ENCODE measurements around the gene PPP3CA.
A peak's percentile ranks its signal among the peaks of the same experiment; 100 is the strongest.

Gene PPP3CA

GRCh38 chr4:100985576-100985975 lies 361.8 kb downstream of the PPP3CA start:
- no peak for DNase-seq

GRCh38 chr4:100984901-100985300 lies 362.4 kb downstream of the PPP3CA start:
- no peak for DNase-seq

GRCh38 chr4:100983426-100983825 lies 363.9 kb downstream of the PPP3CA start:
- DNase-seq, result no peak

- no peak for DNase-seq
Observed at GRCh38 chr4:100982345-100982744, 365.0 kb downstream of the PPP3CA start.

GRCh38 chr4:100981447-100982204 lies 365.7 kb downstream of the PPP3CA start:
- DNase-seq, result peak; percentile 76 to 77

- DNase-seq, result no peak
Observed at GRCh38 chr4:100979736-100980135, 367.6 kb downstream of the PPP3CA start.

GRCh38 chr4:100977746-100978397 lies 369.5 kb downstream of the PPP3CA start:
- no peak for DNase-seq

GRCh38 chr4:100977274-100977673 lies 370.1 kb downstream of the PPP3CA start:
- DNase-seq, result no peak
